RKO (cell line): ENCODE data around the gene GET4.

Experiments used
- DNase-seq: peaks from one replicate; pipeline ENCODE4 v3.0.0-alpha.2; 2016; ENCODE audit warnings: low spot score

GET4 gene

DNA sequence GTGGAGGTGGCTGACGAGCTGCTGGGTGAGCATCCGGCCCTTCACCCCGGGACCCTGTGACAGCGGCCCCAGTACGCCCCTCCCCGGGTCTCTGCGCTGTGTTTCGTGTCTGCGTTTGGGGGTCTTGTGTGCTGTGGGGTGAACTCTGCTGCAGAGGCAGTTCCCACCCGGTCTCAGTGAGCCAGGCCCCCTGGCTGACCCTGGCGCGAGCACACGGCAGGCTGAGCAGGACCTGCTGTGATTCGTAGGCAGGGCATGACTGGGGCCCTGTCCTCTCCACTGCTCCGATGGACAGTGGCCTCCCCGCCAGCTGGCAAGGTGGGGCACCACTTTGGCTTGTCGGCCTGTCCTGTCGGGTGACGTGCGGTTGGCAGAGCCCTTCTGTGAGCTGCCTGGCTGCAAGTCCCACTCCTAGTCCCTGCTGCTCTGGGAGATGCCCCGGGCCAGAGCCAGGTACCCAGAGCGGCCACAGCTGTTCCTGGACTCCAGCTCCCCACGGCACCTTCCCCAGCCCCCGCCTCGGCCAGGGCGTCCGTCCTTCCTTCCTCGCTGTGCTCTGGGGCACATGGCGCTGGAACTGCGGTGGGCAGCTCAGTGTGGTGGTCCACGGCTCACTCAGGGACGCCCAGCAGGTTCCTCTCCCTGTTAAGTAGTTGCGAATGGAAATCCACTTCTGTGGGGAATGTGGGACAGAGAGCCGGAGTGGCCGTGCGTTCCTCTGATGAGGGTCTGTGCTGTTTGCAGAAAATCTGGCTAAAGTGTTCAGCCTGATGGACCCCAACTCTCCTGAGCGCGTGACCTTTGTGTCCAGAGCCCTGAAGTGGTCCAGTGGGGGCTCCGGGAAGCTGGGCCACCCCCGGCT is 10.5 kb downstream of the GET4 start:
- no peak for DNase-seq

DNA sequence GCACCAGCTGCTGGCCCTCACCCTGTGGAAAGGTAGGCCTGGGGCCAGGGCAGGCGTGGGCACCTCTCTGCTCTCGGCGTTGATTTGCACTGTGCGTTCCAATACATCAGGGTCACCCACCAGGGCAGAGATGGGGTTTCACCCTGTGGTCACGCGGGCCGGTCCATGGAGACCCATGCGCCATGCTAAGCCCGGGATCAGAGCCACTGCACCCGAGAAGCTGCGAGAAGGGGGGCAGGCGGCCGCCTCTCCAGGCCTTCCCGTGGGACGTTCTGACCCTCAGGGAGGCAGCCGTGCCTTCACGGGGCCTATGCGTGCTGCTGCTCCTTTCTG is 11.1 kb downstream of the GET4 start:
- no peak for DNase-seq

DNA sequence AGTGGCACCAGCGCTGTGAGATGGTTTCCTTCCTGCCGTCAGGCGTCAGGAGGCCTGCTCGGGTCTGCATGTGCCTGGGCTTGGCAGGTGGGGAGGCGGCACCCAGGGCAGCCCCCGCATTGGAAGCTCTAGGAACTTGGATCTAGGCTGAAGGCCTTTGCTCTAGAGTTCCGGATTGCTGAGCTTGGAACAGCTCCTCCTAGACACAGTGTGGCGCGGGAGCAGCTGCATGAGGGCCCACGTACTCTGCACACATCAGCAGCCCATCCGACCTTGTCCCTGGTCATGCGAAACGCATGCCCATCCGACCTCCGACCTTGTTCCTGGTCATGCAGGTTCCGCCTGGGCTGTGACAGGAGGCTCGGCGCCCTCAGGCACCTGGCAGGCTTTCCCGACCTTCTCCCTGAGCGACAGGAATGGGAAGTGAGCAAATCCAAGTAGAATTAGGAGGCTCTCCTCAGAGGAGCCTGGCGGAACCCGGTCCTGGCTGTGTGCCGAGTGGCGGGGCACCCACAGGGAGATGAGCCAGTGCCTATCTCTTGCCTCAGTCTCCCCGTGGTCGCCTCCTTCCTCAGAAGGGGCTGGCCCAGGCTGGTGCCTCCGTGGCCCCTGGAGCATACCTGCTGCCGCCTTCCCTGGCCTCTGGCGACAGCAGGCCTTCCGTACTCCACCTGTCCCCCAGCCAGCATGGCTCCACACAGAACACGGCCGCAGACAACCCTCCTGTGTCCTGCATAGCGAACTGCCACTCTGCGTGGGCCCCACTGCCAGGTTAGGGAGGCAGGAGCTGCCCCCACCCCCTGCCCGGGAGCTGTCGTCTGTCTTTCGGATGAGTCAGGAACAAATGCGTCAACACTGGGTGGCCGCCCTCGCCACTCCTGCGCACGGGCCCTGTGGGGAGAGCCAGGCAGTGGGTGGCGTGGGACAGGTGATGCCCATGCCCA is 12.0 kb downstream of the GET4 start:
- DNase-seq: no peak

DNA sequence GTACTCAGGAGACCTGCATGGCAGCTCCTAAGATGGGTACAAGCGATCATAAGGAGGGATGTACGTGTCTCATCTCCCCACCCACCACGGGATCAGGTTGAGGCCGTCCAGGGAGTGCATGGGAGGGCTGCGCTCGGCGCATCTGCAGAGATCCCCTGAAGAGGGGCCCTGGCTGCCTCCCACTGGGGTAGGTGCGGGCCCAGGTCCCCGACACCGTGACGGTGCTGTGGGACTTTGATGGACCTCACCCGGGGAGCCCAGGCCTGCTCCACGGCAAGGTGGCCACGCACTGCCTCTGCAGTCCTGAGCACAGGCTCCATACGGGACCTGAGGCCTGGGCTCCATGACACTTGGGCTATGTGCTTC is 12.7 kb downstream of the GET4 start:
- no peak for DNase-seq

DNA sequence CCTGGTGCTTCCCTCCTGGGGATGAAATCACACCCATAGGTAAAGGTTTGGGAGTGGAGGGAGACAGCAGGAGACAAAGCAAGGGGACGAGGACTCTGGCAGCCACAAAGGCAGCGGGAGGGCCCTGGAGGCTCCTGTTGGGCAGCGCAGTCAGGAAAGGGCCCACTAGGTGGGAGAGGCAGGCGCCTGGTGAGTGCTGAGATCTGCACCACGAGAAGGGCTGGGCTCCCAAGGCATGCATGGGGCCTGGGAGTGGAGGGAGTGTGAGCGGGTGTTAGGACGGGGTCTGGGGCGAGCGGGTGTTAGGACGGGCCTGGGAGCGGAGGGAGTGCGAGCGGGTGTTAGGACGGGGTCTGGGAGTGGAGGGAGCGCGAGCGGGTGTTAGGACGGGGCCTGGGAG is 13.0 kb downstream of the GET4 start:
- no peak for DNase-seq

DNA sequence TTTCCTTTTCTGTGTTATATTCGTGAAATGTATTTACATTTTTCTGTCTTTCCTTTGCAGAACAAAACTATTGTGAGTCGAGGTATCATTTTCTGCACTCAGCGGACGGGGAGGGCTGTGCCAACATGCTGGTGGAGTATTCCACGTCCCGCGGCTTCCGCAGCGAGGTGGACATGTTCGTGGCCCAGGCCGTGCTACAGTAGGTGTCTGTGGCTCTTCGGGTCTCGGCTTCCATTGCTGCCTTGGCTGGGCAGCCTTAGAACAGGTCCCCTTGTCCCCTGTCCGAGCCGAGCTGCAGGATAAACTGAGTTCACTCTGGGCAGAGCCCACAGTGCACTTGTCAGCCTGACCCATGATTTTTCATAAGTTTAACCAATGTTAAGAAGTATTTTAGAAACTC is 14.5 kb downstream of the GET4 start:
- no peak for DNase-seq

DNA sequence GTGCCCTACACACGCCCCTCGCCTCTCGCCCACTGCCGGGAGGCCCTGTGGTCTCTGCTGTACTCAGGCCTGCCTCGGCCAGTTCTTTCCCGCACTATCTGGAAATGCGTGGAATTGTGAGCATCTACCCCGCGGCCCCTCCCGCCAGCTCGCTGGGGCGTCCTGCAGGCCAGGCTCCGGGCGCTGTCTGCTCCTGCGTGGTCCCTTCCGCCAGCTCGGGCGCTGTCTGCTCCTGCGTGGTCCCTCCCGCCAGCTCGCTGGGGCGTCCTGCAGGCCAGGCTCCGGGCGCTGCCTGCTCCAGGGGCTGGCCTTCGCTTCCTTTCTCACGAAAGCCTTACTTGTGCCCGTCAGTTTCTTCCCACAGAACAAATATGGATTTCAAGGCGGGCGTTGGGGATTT is 14.9 kb downstream of the GET4 start:
- no peak for DNase-seq

DNA sequence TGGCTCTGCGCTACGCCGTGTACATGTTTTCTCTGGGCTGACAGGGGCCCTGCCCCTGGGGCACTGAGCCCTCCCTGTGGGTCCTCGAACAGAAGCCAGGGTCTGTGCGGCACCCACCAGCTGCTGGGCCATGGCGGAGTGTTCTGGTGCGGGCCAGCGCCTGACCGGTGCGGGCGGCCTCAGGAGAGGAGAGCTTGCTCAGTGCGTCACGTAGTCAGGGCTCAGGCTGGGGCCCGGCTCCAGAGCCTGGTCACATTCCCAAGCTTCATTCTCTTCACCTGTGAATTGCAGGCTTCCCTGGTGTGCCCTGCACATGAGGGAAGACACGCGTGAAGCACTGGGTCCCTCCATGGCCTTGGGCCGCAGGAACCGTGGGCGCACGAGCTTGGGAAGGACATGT is 15.5 kb downstream of the GET4 start:
- no peak for DNase-seq

DNA sequence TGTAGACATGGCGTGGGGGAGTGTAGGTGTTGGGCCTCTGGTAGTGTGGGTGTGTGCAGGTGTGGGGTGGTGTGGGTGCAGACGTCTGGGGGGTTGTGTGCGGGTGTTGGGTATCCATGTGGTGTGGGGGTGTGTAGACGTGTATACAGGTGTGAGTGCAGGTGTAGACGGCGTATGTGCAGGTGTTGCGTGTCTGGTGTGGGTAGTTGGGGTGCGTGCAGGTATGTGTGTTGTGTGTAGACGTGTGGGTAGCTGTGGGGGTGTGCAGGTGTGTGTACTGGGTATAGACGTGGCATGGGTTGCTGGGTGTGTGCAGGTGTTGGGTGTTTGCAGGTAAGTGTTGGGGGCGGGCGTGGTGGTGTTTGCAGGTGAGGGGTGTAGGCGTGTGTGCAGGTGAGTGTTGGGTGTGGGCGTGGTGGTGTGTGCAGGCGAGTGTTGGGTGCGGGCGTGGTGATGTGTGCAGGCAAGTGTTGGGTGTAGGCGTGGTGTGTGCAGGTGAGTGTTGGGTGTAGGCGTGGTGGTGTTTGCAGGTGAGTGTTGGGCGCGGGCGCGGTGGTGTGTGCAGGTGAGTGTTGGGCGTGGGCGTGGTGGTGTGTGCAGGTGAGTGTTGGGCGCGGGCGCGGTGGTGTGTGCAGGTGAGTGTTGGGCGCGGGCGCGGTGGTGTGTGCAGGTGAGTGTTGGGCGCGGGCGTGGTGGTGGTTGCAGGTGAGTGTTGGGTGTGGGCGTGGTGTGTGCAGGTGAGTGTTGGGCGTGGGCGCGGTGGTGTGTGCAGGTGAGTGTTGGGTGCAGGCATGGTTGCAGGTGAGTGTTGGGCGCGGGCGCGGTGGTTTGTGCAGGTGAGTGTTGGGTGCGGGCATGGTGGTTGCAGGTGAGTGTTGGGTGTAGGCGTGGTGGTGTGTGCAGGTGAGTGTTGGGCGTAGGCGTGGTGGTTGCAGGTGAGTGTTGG is 16.6 kb downstream of the GET4 start:
- DNase-seq: no peak

DNA sequence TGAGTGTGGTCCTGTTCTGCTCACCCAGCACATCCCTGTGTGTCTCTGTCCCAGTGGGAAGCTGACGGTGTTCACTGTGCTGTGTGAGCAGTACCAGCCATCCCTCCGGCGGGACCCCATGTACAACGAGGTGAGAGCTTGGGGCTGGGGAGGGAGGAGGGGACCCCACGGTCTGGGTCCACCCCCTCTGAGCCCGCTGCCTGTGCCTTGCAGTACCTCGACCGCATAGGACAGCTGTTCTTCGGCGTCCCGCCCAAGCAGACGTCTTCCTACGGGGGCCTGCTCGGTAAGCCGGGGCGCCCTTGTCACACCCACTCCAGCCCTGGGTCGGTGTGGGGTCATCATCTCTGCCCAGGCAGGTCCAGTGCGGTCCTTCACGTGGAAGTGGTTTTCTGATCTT is 17.3 kb downstream of the GET4 start:
- DNase-seq: no peak

DNA sequence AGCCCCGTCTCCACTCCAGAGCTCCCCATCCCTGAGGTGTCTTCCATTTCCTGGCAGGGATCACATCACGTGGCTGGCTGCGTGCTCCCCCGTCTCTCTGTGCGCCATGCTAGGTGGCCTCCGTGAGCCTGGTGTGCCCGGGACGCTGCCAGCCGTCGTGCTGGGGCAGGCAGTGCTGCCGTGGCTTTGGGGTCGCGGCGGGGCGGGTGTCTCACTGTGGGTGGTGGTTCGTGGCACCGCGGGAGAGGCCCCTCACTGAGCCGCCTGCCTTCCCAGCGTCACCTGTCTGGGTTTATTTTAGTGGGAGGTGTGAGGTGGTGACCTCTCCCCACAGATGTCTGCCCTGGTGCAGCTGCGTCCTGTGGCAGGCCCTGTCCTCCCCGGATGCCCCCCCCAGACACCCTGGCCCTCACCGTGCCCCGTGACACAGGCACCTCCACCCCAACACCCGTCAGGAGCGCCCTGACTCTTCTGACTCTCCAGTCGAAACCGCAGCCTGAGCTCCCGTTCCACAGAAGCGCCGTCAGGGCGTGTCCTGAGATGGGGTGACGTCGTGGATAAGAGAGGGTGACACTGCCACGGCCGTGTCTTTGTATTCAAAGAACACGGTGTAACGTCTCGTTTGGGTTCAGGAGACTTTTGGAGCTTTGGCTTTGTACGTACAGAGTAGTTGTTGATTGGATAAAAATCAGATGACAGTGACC is 18.0 kb downstream of the GET4 start:
- DNase-seq: no peak

DNA sequence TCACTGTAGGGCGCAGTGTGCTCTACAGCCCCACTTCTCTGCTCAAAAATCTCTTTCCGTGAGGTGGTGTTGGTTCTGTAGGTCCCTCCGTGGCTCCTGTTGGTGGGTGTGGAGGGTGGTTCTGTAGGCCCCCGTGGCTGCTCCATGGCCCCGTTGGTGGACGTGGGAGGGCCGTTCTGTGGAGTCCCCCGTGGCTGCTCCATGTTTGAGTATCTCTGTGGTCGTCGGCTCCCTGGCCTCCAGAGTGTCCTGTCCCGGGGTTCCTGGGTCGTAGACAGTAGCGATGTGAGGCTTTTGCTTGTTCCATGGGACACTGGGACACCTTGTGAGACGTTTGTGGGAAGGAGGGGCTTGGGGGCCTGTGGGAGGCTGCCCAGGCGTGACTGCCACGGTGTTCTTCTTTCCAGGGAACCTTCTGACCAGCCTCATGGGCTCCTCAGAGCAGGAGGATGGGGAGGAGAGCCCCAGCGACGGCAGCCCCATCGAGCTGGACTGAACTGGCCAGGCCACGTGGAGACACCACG is 18.6 kb downstream of the GET4 start:
- DNase-seq: no peak

DNA sequence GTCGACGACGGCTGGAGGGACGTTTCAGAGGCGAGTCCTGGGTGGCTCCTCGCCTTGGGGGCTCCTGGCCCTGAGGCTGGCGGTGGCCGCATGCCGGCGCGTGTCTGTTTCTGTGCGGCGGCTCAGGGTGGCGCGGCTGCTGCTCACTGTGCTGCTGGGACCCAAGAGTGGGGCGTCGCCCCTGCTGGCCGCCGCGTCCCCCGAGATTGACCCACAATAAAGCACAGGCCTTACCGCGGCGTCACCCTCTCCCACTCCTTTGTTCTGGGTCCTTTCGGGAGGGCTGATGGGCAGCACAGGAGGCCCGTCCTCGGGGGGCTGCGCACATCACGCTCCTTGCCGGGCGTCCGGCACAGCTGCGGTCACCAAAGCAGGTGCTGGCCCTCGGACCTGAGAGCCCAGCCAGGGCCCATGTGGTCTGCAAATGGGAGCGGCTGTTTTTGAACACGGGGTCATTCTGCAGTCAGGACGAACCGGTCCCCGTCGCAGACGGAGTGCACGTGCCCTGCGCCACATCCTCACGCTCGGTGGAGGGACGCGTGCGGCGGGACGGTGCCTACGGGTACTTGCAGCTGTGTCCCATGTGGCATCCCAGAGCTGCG is 19.2 kb downstream of the GET4 start:
- DNase-seq: no peak

DNA sequence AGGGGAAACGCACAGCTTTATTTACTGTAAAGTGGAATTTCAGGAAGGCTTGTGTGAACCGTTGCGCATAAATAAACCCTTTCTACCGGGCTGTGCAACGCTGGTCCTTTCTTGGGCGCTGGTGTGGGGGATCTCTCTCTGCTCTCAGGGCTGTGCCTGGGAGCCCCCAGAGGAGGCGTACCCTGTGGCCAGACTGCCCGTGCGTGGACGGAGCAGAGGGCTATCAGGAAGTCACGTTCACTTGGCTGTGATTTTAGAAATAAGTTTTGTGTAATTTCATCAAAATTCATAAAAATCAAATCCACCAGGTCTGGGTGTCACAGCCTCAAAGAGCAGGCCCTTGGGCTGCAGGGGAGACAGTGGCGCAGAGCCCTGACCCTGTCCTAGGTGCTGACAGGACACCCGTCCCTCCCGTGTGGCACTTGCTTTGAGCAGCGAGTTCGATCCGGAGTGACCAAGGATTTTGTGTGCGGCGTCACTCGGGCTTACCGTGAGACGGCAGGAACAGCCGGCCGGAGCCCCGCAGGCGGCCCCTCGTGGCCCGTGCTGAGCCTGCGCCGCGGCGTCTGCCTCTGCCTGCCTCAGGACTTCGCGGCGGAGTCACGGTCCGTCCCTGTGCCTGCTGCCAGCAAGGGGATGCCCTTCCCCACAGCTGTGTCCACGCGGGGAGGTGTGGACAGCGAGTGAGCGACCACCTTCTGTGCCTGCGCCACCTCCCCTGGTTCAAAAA is 20.2 kb downstream of the GET4 start:
- no peak for DNase-seq

DNA sequence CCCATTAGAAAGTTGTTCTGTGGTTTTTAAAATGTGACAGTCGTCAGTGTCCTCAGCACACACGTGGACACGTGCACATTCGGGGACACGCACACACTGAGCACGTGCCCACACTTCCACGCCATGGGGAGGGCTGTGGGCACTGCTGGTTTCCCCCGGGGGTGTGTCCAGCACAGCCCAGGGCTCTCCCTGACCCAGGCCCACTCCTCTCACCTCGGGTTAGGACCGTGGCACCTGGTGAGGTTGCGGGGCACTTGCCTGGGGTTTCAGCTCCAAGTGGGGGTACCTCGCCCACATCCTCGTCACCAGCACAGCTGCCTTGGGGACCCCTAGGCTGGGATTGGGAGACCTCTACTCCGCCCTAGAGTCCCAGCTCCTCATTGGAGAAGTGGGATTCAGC is 20.7 kb downstream of the GET4 start:
- no peak for DNase-seq

DNA sequence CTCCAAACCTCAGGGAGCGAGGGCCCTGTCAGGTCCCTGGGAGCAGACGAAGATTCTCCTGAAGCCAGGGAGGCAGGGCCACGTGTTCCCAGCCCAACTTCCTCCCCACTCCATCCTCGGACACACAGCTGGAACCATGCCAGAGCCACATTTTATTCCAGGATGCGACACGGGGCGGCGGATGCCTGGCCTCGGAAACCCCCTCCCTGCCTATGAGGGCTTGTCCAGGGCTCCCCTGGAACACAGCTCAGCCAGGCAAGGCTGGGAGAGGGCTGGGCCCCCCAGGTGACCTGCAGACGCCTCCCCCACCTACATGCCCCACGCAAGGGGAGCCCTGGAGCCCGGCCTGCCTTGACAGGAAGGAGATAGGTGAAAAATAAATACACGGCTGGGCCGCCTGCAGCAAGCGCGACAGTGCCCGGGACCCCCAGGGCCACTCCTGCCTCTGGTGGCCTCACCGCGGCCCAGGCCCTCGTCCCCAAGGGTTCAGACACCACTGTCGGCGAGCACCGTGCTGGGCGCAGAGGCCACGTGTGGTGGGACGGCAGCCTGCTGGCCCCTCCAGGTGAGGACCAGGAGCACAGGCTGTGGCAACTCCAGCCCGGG is 21.5 kb downstream of the GET4 start:
- DNase-seq: no peak

DNA sequence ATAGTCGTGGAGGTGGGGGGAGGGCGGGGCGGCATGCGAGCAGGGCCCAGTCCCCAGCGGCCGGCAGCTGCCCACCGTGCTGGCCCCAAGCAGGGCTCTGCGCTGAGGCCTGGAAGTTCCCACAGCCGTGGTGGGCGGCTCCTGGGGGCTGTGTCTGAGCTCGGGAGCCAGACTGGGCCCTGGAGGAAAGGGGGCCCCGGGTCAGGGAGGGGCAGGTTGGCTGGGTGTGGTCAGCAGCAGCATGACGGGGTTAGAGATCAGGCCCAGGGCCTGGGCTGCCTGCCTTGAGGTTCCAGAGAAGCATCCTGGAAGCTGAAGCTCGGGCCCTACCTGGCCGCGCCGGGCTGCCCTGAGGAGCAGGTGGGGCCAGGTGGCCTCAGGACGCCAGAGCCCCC is 22.1 kb downstream of the GET4 start:
- DNase-seq: no peak

DNA sequence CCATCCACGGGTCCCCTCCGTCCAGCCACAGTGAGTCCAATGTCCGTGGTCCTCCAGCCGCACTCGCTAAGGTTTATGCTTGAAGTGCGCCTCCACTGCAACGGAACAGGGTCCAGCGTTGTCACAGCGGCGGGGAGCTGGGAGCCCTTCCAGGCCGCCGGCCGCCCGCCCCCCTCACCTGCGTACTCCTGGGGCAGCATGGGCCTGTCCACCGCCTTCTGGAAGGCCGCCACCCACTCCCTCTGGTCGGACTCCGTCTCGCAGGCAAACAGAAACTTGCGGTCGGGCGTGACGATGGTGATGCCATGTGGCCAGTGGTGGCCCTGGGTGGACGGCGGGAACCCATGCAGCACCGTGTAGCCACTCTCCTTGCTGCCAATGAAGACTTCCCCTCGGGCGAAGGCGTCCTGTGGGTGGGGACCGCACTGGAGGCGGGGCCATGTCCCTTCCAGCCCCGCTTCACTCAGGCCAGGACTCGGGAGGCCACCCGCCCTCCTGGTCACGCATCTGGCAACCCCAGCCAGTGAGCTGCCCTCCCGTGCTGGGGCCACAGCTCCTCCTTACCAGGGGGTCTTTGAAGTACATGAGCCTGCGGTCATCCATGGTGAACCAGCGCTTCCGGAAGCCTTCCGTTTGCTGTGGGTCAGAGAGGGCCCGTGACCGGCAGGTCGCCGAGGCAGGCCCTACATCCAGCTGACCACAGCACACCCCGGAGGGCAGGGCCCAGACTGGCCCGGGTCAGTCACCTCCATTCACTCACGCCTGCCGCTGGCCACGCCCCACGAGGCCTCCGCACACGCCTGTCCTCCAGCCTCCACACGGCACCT is 22.7 kb downstream of the GET4 start:
- no peak for DNase-seq

DNA sequence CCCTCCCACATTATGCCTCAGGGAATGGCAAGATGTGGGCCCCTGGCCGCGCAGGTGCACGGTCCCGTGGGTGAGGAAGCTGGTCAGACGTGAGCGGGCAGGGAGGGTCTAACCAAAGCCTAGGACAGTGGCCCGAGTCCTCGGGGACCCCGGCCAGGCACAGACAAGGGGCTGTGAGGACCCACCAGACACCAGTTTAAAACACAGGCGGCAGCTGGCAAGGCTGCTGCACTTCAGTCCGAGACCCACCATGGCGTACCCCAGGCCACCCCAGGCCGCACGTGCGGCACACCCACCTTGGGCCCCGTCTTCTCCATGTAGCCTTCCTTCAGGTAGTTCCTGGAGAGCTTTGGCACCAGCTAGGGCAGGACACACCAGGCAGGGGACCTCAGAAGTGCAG is 23.5 kb downstream of the GET4 start:
- no peak for DNase-seq
